K562 (cell line): ENCODE results near the gene RASD1. TPM values are rescaled to one million over a fixed set of nuclear protein-coding genes. Genes with fewer than 3 reads are reported as not detected.

Experiments used
- ATAC-seq: fragments of 200-7000 bp; cut with Tn5 transposase; 3 replicates; pipeline ENCODE4 v1.9.1; 2020; ENCODE audit warnings: moderate library complexity
- BruUV-seq: library from RNA; stranded (reverse); fragments of 400-500 nt; replicated peaks from 2 replicates; lab custom pipeline; 2021; lab: Mats Ljungman, UMichigan
- CTCF ChIA-PET: fragments of 300-600 bp; formaldehyde crosslinking; extraction: SDS; loops from one replicate; lab custom pipeline; 2021; ENCODE audit warnings: low intra/inter-chr PET ratio; lab: Yijun Ruan, JAX
- POLR2A ChIA-PET: fragments of 300-600, 350-650 bp; sonication (Branson Sonifier 250); formaldehyde crosslinking; extraction: SDS; loops from one replicate; lab custom pipeline; 2021; ENCODE audit warnings: antibody characterized with exemption, inconsistent platforms; lab: Yijun Ruan, JAX
- DNase-seq, 4 experiments: peaks; one replicate each; pipeline versions ENCODE4 v3.0.0 to v3.0.0-alpha.2; 2011 to 2018; ENCODE audit warnings: low spot score in 3 of 4, mixed read lengths in 3 of 4; ENCODE audit errors: extremely low read depth in 1 of 4
- FAIRE-seq: peaks from 2 replicates; lab custom pipeline; 2011; peaks lifted over from hg19 to GRCh38; lab: Jason Lieb, UNC
- H2AFZ ChIP-seq: 2 replicates; pipeline ENCODE4 v1.6.0; 2011; ENCODE audit warnings: low read depth, low read length, control low read depth, inconsistent platforms
- H3K27ac ChIP-seq: fragments of 200-600 bp; 3 replicates; pipeline ENCODE4 v1.8.0; 2011; ENCODE audit warnings: low read depth, mild to moderate bottlenecking, control low read depth, inconsistent platforms, low read length, moderate library complexity, mixed read lengths; ENCODE audit errors: extremely low read depth
- H3K27me3 ChIP-seq, 2 experiments: fragments of 300-600 bp in 1 of 2; 2 replicates in 1 of 2; 3 replicates in 1 of 2; pipeline versions ENCODE4 v1.6.0 to v1.8.0; 2011; ENCODE audit warnings: inconsistent platforms in 2 of 2, low read length in 2 of 2, mild to moderate bottlenecking in 1 of 2, mixed read lengths in 1 of 2, moderate library complexity in 1 of 2; ENCODE audit not compliant: control insufficient read depth in 2 of 2, insufficient read depth in 2 of 2
- H3K36me3 ChIP-seq: fragments of 300-600 bp; 3 replicates; pipeline ENCODE4 v1.8.0; 2011; ENCODE audit warnings: mild to moderate bottlenecking, low read length, inconsistent platforms; ENCODE audit not compliant: control insufficient read depth, insufficient read depth
- H3K4me1 ChIP-seq, 2 experiments: fragments of 200-600 bp in 1 of 2; replicated peaks in 1 of 2; 2 replicates in 1 of 2; 3 replicates in 1 of 2; pipeline versions ENCODE4 v1.5.1 to v1.8.0; 2011; ENCODE audit warnings: inconsistent platforms in 2 of 2, low read length in 2 of 2, mild to moderate bottlenecking in 1 of 2, mixed read lengths in 1 of 2, moderate library complexity in 1 of 2; ENCODE audit not compliant: control insufficient read depth in 2 of 2, insufficient read depth in 2 of 2
- H3K4me2 ChIP-seq: 2 replicates; pipeline ENCODE4 v1.6.1; 2011; ENCODE audit warnings: low read length, control low read depth, inconsistent platforms, mixed read lengths; ENCODE audit not compliant: insufficient read depth
- H3K4me3 ChIP-seq: fragments of 200-600 bp; sonication (generic), shearing (Covaris generic); 2 replicates; pipeline ENCODE4 v1.5.1; 2016; ENCODE audit warnings: control low read depth, inconsistent platforms
- H3K79me2 ChIP-seq: fragments of 200-600 bp; 3 replicates; pipeline ENCODE4 v1.8.0; 2011; ENCODE audit warnings: low read length, inconsistent platforms; ENCODE audit not compliant: control insufficient read depth, insufficient read depth
- H3K9ac ChIP-seq, 2 experiments: 2 replicates each; pipeline versions ENCODE4 v1.6.0 to v1.6.1; 2011; ENCODE audit warnings: low read depth in 2 of 2, low read length in 2 of 2, control low read depth in 1 of 2, inconsistent platforms in 1 of 2, mild to moderate bottlenecking in 1 of 2, mixed read lengths in 1 of 2; ENCODE audit not compliant: insufficient read depth in 1 of 2
- H3K9me1 ChIP-seq: one replicate; pipeline ENCODE4 v1.6.0; 2011; ENCODE audit warnings: inconsistent platforms, mild to moderate bottlenecking, low read length, moderate library complexity; ENCODE audit not compliant: control insufficient read depth, insufficient read depth
- H3K9me3 ChIP-seq: replicated peaks from 2 replicates; pipeline ENCODE4 v1.5.1; 2011; ENCODE audit warnings: low read depth, low read length, inconsistent platforms; ENCODE audit not compliant: control insufficient read depth, insufficient read depth
- H4K20me1 ChIP-seq: replicated peaks from 2 replicates; pipeline ENCODE4 v1.6.1; 2011; ENCODE audit warnings: low read length, inconsistent platforms, mixed read lengths; ENCODE audit not compliant: control insufficient read depth, insufficient read depth
- GTF2A2 ChIP-seq: IDR thresholded peaks from 2 replicates; pipeline ENCODE4 v1.6.1; 2016; ENCODE audit warnings: mild to moderate bottlenecking, missing genetic modification characterization, missing compliant biosample characterization
- MEIS2 ChIP-seq: fragments of 450-650 bp; IDR thresholded peaks from 2 replicates; pipeline ENCODE4 v1.6.1; 2014; ENCODE audit warnings: mild to moderate bottlenecking; ENCODE audit not compliant: partially characterized antibody
- RBM39 ChIP-seq: fragments of 200-400 bp; formaldehyde crosslinking; optimal IDR thresholded peaks from 2 replicates; pipeline ENCODE3; 2018; ENCODE audit warnings: low read depth, low read length
- SIN3A ChIP-seq, 2 experiments: fragments of 150-350 bp in 1 of 2; IDR thresholded peaks; 2 replicates each; pipeline ENCODE4 v1.6.1; 2011 to 2016; ENCODE audit warnings: borderline replicate concordance in 2 of 2, low read depth in 2 of 2, low read length in 2 of 2, mild to moderate bottlenecking in 2 of 2, moderate library complexity in 2 of 2; ENCODE audit not compliant: control insufficient read depth in 1 of 2
- YBX1 ChIP-seq: fragments of 450-650 bp; IDR thresholded peaks from 2 replicates; pipeline ENCODE4 v1.7.1; 2016; ENCODE audit warnings: mild to moderate bottlenecking
- ZKSCAN3 ChIP-seq: fragments of 250-450 bp; sonication (Bioruptor Pico); IDR thresholded peaks from 2 replicates; pipeline ENCODE4 v1.4.0; 2020
- ZNF586 ChIP-seq: fragments of 450-650 bp; formaldehyde crosslinking; conservative IDR thresholded peaks from 2 replicates; pipeline ENCODE4 v1.4.0; 2020; ENCODE audit warnings: mild to moderate bottlenecking, moderate library complexity
- WGBS: fragments of 100-300 bp; shearing (Covaris generic); methylation state at CpG from one replicate; pipeline ENCODE4 v1.1.6; 2016; ENCODE audit warnings: low coverage, mixed read lengths; ENCODE audit not compliant: insufficient coverage; ENCODE audit errors: missing lambda C conversion rate; 5-methylcytosine and 5-hydroxymethylcytosine counted together
- in situ Hi-C: fragments of 300-500 bp; cut with MboI; formaldehyde crosslinking; loops from 4 replicates; pipeline ENCODE4 v1.15.0; 2018; ENCODE audit warnings: inconsistent platforms, mixed read lengths
- intact Hi-C: fragments of 100-400 bp; cut with micrococcal nuclease; formaldehyde crosslinking; loops from 2 replicates; pipeline ENCODE4 v1.14.2; 2022
- polyA plus RNA-seq, 8 experiments: library from polyadenylated mRNA; depleted of rRNA in 4 of 8; stranded (reverse) in 5 of 8; unstranded in 3 of 8; fragments of >200 nt; fragmentation: Nextera tagmentation in 2 of 8; fragmentation: Illumina TruSeq in 1 of 8; extraction: Ambion mirVana in 2 of 8; extraction: Trizol in 1 of 8; gene quantifications; 2 replicates each; pipeline versions ENCODE4 v1.2.1 to v1.2.3, GENCODE V29; 2011 to 2014; ENCODE audit warnings: inconsistent platforms in 1 of 8, missing spikeins in 1 of 8
- total RNA-seq, 7 experiments: library from RNA; depleted of rRNA in 6 of 7; stranded (reverse); fragments of >200 nt in 6 of 7; fragmentation: Illumina TruSeq in 2 of 7; extraction: Trizol in 2 of 7; gene quantifications; 2 replicates each; pipeline versions ENCODE4 v1.2.1 to v1.2.3, GENCODE V29; 2011 to 2021; ENCODE audit warnings: low replicate concordance in 1 of 7

RASD1 gene
- total and polyA plus RNA-seq, 9 of the 15 experiments (the other 6 are each of a cell fraction or from before 2014, with no cell fraction given) = 0.11 TPM; not detected in 8

GRCh38 chr17:17469358-17469757 is 26.8 kb downstream of the RASD1 start (continued):
- no peak for TF ChIP-seq ZNF586
- TF ChIP-seq, all 486 proteins: peak for 0

- in situ Hi-C loops (no loop called here), intact Hi-C loops (no loop called here)
- CTCF ChIA-PET = no interaction called here
- peaks cover 12 to 43% of the 10 kb centered on the region in 2 experiments for H3K27me3 ChIP-seq
- no peak for FAIRE-seq
- no peak overlapping the region for H3K27ac ChIP-seq
- no peak overlapping the region for H3K9ac ChIP-seq
- H3K4me2 ChIP-seq = no peak overlapping the region
- H3K4me1 ChIP-seq = no peaks in the 10 kb centered on the region; a peak in 1 of 5 replicates
- POLR2A ChIA-PET = no interaction called here
- no peaks in the 10 kb centered on the region for H3K9me1 ChIP-seq
- H3K36me3 ChIP-seq = no peaks in the 10 kb centered on the region
- no peaks in the 10 kb centered on the region for H4K20me1 ChIP-seq
- H3K4me3 ChIP-seq = no peak overlapping the region
- BruUV-seq = no TSS peak
- DNase-seq = no peak
- no peak overlapping the region for H2AFZ ChIP-seq
- no peak for TF ChIP-seq MEIS2
- no peak for TF ChIP-seq GTF2A2 (tag)
- no peak for TF ChIP-seq YBX1
- TF ChIP-seq ZKSCAN3 (CRISPR knock-in tag) = no peak
- no peak for TF ChIP-seq RBM39
- TF ChIP-seq SIN3A (IDR thresholded peaks at IDR 0.05; ENCODE audit: borderline replicate concordance in 2 of 2, control insufficient read depth in 1 of 2, low read depth in 2 of 2, low read length in 2 of 2) = no peak
- 0% methylated on average over 5 of the region's 5 CpGs for WGBS
- no peak for ATAC-seq
- H3K79me2 ChIP-seq = no peaks in the 10 kb centered on the region
- no peaks in the 10 kb centered on the region for H3K9me3 ChIP-seq
These were observed 27.8 kb downstream of the RASD1 start for GRCh38 chr17:17468217-17469010.
